ENCODE measurements around the gene CDK5RAP3. TPM values are rescaled to one million over a fixed set of nuclear protein-coding genes. Genes with fewer than 3 reads are reported as not detected.

Gene CDK5RAP3
- total RNA-seq, 6 experiments from 2014 or later: 47.3 to 119 (median 99.7) TPM

DNA sequence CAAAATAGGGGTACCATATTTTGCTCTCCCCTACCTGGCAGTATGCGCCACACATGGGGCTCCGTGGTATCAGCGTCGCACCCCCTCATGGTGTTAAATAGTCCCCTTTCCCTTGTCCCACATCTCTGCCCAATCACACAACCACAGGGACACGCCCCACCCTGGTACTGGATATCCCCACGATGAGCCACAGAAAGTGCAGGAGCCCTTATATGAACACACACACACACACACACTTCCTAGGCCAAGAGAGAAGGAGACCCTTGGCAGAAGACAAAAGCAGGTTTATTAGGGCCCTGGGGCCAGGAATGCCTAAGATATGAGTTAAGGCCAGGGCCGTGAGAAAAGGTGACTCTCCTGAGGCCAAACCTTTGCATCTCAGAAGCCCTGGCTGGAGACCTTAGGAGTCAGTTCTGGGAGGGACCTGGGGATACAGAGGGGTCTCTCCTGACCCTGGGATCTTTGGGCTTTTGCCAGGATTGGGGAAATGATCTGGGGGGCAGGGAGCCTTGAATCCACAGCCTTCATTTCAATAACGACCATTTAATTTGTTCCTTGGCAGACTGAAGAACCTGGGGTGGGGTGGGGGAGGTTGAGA is 55.1 kb downstream of the CDK5RAP3 start:
- H3K36me3 ChIP-seq: no peaks in the 10 kb centered on the region
- H3K9me3 ChIP-seq: no peaks in the 10 kb centered on the region
- no peak for TF ChIP-seq POLR2A (IDR thresholded peaks at IDR 0.05)
- TF ChIP-seq, protein P1, sequence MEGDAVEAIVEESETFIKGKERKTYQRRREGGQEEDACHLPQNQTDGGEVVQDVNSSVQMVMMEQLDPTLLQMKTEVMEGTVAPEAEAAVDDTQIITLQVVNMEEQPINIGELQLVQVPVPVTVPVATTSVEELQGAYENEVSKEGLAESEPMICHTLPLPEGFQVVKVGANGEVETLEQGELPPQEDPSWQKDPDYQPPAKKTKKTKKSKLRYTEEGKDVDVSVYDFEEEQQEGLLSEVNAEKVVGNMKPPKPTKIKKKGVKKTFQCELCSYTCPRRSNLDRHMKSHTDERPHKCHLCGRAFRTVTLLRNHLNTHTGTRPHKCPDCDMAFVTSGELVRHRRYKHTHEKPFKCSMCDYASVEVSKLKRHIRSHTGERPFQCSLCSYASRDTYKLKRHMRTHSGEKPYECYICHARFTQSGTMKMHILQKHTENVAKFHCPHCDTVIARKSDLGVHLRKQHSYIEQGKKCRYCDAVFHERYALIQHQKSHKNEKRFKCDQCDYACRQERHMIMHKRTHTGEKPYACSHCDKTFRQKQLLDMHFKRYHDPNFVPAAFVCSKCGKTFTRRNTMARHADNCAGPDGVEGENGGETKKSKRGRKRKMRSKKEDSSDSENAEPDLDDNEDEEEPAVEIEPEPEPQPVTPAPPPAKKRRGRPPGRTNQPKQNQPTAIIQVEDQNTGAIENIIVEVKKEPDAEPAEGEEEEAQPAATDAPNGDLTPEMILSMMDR (IDR thresholded peaks at IDR 0.05): no peak
- peaks cover 0 to 33% (median 15%) of the 10 kb centered on the region in 4 donors for H3K4me1 ChIP-seq
- intact Hi-C loops (cut with DNase I): loop anchor here (5.0 kb wide), 1 partner anchor 46 kb away; no protein-coding TSS in a partner anchor
- WGBS (ENCODE audit: insufficient coverage, low coverage, low lambda C conversion rate, missing lambda C conversion rate): 32% methylated on average over 7 of the region's 8 CpGs
- peak overlapping the region in 1 of 3 donors; percentile 29 for H3K27ac ChIP-seq
- H3K4me3 ChIP-seq: peak overlapping the region in 2 of 3 donors; percentile 30 to 48
- ATAC-seq (no peak), DNase-seq (no peak)
- no peaks in the 10 kb centered on the region for H3K27me3 ChIP-seq

DNA sequence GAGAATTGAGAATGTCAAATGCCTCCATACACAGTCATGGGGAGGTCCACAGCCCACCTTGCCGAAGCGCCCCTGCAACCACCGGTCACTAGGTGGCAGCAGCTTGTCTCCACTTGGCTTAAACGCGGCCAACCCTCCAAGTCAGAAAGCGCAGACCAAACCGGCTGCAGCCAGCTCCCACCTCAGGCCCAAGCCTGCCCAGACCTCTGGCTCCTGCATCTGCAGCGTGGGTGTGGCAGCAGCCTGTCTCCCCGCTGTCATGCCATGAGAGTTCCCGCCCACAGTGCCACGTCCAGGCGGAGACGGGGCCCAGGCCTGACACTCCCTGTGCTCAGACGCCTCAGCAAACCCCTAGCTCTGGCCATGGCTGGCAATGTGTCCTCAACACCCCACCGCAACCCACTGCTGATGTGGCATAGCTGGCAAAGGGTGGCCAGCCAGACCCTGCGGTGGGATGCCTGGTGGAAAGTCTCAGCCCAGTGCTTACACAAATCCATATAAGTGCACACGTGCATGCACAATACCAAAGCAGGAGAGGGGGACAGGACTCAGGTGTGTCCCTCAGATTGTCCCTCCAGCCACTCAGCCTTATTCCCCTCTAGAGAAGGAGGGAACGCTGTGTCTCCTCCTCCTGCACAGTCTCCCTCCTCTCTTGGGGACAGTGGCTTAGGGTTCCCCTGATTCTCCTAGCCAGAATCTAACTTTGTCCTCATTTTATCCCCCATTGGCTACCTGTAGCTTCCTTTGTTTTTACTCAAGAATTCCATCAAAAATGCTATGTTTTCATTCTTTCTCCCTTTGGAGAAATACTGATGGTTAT is 55.8 kb downstream of the CDK5RAP3 start:
- ATAC-seq: peak; percentile 42 to 52 (median 44)
- Histone ChIP-seq H3K4me3 (no peak overlapping the region), H3K36me3 (no peaks in the 10 kb centered on the region), H3K27ac (no peak overlapping the region), H3K4me1 (peaks cover 0 to 33% (median 15%) of the 10 kb centered on the region in 4 donors), H3K9me3 (no peaks in the 10 kb centered on the region), H3K27me3 (no peaks in the 10 kb centered on the region)
- DNase-seq: peak; percentile 85 to 88 (median 85)
- TF ChIP-seq POLR2A (IDR thresholded peaks at IDR 0.05): no peak
- TF ChIP-seq, protein P1 (IDR thresholded peaks at IDR 0.05): peak; percentile 80 to 87 (median 84)
- intact Hi-C loops (cut with DNase I): loop anchor here (5.0 kb wide), 1 partner anchor 46 kb away; no protein-coding TSS in a partner anchor
- 25% methylated on average over 4 of the region's 18 CpGs for WGBS (ENCODE audit: insufficient coverage, low coverage, low lambda C conversion rate, missing lambda C conversion rate)

DNA sequence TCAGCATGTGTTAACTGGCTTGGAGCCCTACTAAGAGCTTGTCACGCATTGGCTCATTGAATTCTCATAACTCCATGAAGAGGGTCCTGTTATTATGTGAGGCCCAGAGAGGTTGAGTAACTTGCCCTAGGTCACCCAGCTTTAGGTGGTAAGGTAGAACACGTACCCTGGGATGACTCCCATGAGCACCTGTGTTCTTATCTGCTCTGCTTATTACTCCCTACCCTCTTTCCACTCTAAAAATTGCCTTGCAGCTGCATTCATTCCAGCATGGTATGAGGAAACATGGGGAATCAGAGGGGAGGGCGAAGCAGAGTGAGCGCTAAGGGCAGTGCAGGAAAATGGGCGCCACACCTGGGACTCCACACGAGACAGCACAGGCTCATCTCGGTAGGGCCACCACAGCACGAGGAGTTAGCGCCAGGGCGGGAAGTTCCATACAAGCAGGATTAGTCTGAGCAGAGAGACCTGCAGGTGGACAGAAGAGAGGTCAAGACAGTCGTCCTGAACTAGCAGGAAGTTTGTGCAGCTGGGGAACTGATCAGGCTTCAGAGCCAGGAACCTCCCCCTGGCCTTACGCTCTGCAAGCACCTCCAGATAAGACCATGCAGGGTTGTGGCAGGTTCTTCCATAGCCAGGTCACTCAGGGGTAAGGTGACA is 56.5 kb downstream of the CDK5RAP3 start:
- no peak for DNase-seq
- no peak overlapping the region for H3K27ac ChIP-seq
- TF ChIP-seq, protein P1 (IDR thresholded peaks at IDR 0.05): no peak
- no peak for TF ChIP-seq POLR2A (IDR thresholded peaks at IDR 0.05)
- H3K4me1 ChIP-seq: peaks cover 0 to 33% (median 15%) of the 10 kb centered on the region in 4 donors
- no peaks in the 10 kb centered on the region for H3K27me3 ChIP-seq
- WGBS (ENCODE audit: insufficient coverage, low coverage, low lambda C conversion rate, missing lambda C conversion rate): 87% methylated on average over 9 of the region's 12 CpGs
- no peak overlapping the region for H3K4me3 ChIP-seq
- no peak for ATAC-seq
- H3K9me3 ChIP-seq: no peaks in the 10 kb centered on the region
- intact Hi-C loops (cut with DNase I): loop anchor here (5.0 kb wide), 1 partner anchor 45 kb away; no protein-coding TSS in a partner anchor
- no peaks in the 10 kb centered on the region for H3K36me3 ChIP-seq

DNA sequence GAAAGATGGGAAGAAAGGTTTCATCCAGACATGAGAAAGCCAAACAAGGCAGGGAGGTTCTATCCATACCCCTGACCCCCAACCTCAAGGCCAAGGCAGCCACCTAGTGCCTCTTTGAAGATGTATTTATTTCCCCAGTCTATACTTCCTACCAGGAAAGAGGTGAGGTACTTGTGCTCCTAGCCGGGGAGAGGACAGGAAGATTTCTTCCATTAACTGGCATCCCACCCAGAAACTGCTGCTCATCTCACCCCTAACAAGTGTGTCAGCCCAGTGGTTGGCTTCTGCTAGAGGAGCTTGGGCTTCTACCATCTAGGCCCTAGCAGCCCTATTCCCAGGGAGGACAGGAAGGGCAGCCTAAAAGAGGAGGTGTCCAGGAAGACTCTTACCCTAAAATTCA is 57.8 kb downstream of the CDK5RAP3 start:
- H3K4me1 ChIP-seq: peaks cover 0 to 27% (median 12%) of the 10 kb centered on the region in 4 donors
- DNase-seq (no peak), ATAC-seq (no peak)
- no peak overlapping the region for H3K4me3 ChIP-seq
- WGBS (ENCODE audit: insufficient coverage, low coverage, low lambda C conversion rate, missing lambda C conversion rate): 90% methylated on average over 1 of the region's 1 CpG
- intact Hi-C loops (cut with DNase I): loop anchor here (5.0 kb wide), 1 partner anchor 44 kb away; no protein-coding TSS in a partner anchor
- TF ChIP-seq, protein P1 (IDR thresholded peaks at IDR 0.05): no peak
- TF ChIP-seq POLR2A (IDR thresholded peaks at IDR 0.05): no peak
- no peaks in the 10 kb centered on the region for H3K36me3 ChIP-seq
- H3K9me3 ChIP-seq: no peaks in the 10 kb centered on the region
- H3K27me3 ChIP-seq: no peaks in the 10 kb centered on the region
- no peak overlapping the region for H3K27ac ChIP-seq
